Measurements from ENCODE around the gene FER.

The FER gene

DNA sequence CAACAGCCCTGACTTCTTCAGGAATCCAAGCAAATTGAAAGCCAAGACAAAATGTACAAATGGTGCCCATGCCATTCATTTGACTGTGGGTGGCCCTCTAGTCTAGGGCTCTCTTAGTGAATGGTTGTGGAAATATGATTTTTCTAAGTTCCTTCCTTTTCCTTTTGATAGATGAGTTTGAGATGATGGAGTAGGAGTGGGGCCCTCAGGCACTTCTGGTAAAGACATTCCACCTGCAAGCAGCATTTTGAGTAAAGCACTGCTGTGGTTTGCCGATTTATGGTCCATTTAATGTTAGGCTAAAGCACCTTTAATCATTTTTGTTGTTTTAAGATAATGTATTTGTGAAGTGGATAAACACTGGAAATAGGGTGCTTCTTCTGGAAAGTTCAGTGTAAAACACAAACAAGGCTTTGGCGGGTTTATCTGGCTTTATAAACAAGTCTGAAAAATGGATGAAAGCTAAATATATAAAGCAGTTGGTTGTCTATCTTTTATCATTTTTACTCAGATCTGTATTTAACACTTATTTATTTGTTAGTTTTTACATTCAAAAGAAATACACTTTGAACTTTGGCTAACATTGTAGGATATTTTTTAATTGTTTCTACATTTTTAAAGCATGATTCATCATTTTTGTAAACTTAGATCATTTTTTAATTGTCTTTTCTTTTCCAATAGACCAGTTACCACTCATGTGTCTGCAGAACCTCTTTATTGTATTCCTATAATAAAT lies 448.6 kb downstream of the FER start:
- DNase-seq = no peak

GRCh38 chr5:109196823-109197160 lies 449.1 kb downstream of the FER start:
- DNase-seq = no peak

DNA sequence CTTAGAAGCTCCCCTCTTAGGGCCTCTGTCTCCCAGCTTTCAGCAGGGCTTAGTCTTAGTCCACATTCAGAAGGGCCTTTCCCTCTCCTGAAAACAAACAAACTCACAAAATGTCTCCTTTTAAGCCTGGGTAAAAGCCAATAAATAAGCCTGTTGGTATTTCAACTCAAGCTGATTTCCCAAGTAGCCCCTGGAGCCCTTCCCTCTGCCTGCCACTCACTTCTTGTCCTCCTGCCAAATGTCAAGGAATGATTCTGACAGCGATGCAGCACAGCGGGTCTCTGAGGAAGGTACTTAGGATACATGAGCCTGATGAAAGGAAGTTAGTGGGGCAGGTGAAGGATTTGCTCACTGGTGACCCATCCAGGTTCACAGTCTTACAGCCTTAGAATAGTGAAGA lies 451.6 kb downstream of the FER start:
- no peak for DNase-seq

DNA sequence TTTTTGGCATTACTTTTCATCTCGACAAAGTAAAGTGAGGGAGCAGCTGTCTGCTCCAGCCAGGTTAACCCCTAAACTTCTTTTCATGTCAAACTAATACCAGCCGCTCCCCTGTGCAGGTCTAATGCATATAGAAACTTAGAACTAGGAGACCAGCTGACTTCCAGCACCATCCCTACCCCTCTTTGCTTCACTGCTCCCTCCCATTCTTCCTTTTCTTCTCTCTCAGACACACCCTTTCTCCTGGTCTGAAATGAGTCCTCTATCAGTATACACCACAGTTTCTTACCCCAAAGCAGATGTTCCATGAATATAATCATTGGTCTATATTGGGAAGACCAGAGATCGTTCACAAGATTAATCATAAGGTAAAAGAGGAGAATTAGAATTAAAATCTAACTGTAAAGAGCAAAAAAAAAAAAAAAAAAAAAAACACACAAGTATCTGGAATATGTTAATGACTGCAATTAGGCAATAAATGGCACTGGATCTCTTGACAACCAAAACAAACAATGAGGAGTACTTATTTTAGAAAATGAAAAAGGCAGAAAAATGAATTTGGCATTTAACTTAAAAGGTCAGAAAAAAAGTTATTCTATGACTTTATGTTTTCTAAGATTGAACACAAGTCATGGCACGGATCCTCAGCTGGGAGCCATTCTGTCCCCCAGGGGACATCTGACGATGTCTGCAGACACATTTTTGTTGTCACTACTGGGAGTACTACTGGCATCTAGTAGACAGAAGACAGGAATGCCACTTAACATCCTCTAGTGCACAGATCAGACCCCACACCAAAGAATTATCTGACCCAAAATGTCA lies 452.3 kb downstream of the FER start:
- DNase-seq = no peak

DNA sequence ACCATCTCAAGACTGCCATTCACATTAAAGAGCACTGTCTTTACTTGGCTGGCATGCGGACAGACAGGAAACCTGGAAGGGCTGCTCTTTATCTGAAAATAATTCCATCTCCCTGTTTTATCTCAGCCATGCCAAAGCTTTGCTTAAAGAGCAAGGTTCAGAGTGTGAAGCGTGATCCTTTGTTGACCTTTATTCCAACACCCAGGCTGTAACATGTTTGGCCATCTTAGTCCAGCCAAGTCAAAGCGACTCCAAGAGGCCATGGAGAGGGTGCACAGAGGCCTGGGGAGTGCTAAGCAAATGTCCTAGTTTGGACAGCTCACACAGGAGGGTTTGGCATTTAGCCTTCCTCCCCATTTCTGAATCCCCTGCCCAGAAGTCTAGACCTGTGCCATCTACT lies 467.3 kb downstream of the FER start:
- DNase-seq = no peak

- DNase-seq = no peak
These were observed 471.1 kb downstream of the FER start for GRCh38 chr5:109218818-109219217.

- no peak for DNase-seq
These were observed 475.8 kb downstream of the FER start for GRCh38 chr5:109223531-109223930.

- no peak for DNase-seq
These were observed 476.7 kb downstream of the FER start for GRCh38 chr5:109224276-109224882.

GRCh38 chr5:109225716-109226625 lies 478.3 kb downstream of the FER start:
- no peak for DNase-seq

DNA sequence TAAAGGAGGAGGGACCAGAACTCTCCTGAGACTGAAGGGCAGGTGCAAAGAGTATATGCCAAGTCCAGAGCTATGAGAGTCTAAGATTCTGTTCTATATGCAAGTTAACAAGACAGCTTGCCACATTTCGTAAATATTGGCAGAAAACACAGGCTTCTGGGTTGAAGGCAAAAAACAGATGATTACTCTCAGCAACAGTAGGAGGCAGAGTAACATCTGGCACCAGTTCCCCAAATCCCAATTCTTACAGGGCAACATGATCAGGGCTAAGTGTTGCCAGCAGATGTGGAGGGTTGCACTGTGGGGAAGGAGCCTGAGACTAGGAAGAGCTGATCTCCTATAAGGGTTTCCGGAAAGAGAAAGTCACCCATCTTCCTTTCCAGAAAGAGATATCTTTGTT lies 482.7 kb downstream of the FER start:
- no peak for DNase-seq

DNA sequence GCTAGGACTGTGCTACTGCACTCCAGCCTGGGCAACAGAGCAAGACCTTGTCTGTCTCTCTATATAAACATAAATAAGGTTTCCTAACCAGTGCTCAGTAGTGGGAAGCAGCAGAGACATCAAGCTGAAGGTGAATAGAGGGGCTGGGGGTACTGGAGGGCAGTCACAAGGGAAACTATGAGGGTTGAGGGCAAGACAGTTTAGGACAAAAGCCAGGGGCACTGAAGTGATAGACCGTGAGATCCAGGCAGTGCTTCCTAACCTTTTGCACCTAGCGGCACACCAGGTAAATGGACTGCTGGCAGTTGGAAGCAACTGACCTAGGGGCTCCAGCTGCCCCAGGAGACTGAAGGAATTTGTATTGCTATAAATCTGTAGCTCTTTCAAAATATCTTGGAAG lies 483.6 kb downstream of the FER start:
- DNase-seq = no peak

- no peak for DNase-seq
These were observed 486.7 kb downstream of the FER start for GRCh38 chr5:109234381-109234780.

- DNase-seq = no peak
These were observed 491.8 kb downstream of the FER start for GRCh38 chr5:109239456-109239855.

- DNase-seq = no peak
These were observed 494.8 kb downstream of the FER start for GRCh38 chr5:109242518-109242917.

DNA sequence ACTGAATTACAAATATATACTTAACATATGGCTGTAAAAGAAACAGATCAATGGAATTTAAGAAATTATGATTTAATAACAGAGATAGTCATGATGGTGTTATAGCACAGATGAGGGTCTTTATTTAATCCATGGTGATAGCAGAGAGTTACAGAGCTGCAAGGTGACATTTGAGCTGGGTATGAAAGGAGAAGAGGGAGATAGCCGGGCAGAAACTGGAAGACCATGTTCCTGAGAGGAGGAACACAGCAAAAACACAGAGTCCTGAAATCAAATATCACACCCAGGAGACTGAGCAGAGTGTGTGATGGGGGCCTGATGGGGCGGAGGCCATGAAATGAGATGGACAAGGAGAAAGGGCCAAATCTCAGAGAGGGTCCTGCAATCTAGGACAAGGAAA lies 498.7 kb downstream of the FER start:
- DNase-seq = no peak
